Right hindlimb (tissue), 1 donor: ENCODE measurements around the gene IDUA.
"Not testable (repeated sequence)": the region's sequence is repeated elsewhere in the genome, so short reads cannot be mapped to it uniquely, and the experiment has no call there.

ENCODE experiments used
- DNase-seq: peaks from one replicate; pipeline ENCODE4 v3.0.0-alpha.2; 2018

Gene IDUA

DNA sequence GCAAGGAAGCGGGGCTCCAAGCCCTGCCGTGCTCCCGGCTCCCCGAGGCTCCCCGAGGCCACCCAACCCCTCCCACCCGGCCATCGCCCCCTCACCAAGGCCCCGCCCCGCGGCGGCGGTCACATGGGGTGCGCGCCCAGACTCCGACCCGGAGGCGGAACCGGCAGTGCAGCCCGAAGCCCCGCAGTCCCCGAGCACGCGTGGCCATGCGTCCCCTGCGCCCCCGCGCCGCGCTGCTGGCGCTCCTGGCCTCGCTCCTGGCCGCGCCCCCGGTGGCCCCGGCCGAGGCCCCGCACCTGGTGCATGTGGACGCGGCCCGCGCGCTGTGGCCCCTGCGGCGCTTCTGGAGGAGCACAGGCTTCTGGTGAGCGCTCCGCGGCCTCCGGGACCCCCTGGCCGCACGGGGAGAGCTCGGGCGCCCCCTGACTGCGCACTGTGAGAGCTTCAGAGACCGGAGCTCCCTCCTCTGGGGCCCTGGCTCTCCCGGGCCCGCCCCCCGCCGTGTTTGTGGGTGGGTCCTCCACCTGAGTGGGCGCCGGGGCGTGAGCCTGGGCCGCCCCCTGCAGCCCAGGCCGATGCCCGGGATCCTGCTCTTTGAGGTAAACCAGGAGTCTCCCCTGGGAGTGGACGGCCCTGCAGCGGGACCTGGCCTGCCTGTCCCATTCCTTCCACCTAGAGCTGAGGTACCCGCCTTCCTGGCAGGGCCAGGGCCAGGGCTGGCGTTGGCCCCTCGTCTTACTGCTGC, at the start of gene IDUA:
Gene IDUA, plus strand, starts transcription at position 166 of the 745 bp plus-strand sequence. Its CDS starts 41 bp downstream, at position 207.
- peak; percentile 87 for DNase-seq

DNA sequence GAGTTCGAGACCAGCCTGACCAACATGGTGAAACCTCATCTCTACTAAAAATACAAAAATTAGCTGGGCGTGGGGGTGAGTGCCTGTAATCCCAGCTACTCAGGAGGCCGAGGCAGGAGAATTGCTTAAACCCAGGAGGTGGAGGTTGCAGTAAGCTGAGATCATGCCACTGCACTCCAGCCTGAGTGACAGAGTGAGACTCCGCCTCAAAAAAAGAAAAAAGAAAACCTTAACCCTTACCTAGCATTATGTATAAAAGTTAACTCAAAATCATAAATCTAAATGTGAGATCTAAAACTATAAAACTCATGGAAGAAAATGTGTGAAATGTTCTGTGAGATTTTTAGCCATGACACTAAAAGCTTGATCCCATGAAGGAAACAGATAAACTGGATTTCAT, 47.3 kb upstream of the IDUA start:
- not testable (repeated sequence) for DNase-seq

DNA sequence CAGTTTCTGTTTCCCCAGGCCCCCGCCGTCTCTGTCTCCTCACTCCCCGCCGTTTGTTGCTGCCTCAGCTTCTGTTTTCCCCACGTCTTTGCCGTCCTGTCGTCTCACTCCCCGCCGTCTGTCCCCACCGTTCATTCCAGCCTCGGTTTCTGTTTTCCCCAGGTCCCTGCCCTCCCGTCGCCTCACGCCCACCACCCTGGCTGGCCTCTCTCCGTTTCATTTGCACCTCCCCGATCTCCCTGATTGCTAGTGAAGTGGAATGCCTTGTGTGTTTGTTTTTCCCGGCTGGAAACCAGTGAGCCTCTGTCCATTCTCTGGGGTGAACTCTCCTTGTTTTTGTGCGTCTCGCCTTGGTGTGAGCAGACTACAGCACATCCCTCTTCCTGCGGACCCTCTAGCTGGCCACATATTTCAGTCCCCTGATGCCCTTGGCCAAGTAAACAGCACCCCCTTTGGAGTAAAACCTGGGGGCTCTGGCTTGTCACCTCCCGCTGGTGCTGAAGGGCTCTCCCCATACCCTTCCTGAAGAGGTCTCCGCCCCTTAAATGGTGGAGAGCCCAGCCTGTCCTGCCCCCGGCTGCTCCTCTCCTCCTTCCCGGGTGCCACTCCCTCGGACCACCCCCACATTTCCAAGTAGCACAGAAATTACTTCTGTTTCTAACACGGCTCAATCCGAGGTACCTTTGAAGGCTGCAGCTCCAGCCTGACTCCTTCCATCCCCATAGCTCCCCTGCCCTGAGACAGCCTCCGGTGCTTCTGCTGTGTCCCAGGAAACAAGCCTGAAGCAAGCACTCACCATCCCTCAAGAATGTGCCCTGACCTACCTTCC, 41.4 kb upstream of the IDUA start:
- DNase-seq: no peak

DNA sequence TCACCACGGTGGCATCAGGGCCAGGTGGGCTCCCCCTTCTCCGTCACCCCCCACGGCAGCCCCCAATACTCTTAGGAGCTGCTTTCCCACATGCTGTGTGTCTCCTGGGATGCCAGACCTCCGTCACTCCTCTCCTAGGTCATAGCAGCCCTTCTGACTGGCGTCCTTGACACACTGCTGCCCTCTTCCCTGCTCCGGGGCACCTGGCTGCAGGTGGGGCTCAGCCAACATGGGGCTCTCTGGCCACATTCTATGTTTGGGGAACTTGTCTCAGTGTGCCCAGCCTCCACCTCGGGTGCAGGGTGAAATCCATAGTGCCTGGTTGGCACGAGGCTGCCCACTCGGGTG, 40.8 kb upstream of the IDUA start:
- DNase-seq: no peak

DNA sequence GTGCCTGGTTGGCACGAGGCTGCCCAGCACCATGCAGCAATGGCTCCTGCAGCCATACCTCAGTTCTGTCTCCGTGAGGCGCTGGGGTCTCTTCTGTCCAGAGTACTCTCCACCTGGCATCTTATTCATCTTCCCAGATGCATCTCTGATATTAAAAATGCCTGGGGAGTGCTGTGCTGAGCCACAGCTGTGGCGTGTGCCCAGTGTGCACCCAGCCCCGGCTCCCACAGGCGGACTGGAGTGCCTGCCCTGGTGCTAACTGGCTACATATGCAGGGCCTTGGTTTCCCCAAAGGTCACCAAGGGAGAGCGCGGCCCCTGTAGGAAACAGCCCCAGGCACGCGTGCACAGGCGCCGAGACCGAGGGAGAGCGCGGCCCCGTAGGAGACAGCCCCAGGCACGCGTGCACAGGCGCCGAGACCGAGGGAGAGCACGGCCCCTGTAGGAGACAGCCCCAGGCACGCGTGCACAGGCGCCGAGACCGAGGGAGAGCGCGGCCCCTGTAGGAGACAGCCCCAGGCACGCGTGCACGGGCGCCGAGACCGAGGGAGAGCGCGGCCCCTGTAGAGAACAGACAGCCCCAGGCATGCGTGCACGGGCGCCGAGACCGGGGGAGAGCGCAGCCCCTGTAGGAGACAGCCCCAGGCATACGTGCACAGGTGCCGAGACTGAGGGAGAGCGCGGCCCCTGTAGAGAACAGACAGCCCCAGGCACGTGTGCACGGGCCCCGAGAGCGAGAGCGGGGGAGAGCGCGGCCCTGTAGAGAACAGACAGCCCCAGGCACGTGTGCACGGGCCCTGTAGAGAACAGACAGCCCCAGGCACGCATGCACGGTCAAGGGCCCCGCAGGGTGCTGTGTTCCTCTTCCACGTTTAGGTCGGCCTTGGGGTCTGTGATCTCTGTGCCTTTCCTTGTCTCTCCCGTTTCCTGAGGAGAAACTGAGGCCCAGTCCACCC, 40.0 kb upstream of the IDUA start:
- DNase-seq: no peak

DNA sequence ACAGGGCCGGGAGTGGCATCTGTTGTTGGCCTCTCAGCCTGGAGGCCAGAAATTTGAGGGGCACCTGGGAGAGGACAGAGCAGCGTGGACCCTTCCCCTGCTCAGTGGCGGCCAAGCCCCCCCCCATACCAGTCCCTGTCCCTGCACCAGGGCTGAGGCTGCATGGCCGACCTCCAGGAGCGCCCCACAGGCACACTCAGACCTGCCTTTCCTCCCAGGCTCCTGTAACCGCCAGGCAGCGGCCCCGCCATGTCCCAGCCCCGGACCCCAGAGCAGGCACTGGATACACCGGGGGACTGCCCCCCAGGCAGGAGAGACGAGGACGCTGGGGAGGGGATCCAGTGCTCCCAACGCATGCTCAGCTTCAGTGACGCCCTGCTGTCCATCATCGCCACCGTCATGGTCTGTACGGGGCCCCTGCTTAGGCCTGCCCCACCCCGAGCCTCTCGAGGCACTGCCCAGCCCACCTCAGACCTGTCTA, 39.3 kb upstream of the IDUA start:
- no peak for DNase-seq

DNA sequence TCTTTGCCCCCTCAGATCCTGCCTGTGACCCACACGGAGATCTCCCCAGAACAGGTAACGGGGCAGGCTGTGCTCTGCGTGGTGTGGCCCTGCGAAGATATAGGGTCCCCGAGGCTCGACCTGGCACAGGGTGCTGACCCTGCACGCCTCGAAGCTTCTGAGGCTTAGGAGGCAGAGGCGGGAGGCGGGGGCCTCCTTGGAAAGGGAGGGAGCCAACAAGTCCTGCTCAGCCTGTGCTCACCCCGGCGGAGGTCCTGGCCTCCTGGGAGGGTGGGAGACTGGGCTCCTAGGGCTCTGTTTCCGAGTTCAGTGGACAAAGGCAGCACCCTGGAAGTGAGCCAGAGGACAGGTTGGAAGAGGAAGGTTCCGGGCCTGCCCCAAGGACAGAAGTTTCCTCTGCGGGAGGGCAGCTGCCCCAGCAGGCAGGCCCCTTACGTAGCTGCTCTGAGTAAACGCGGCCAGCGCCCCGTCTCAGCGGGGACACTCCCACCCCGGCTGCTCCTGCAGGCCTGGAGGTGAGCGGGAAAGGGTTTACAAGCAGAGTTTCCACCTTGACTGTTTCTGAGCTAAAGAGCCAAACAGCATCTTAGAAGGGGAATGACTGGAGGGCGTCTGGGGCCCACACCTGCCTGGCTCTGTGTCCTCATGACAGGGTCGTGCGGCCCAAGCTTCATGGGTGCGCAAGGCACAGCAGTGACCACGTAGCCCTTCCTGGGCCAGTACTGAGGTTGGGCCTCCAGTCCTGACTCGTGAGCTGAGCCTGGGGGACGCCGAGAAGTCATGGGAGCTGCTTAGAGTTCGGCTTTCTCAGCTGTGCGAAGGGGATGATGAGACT, 38.5 kb upstream of the IDUA start:
- no peak for DNase-seq

DNA sequence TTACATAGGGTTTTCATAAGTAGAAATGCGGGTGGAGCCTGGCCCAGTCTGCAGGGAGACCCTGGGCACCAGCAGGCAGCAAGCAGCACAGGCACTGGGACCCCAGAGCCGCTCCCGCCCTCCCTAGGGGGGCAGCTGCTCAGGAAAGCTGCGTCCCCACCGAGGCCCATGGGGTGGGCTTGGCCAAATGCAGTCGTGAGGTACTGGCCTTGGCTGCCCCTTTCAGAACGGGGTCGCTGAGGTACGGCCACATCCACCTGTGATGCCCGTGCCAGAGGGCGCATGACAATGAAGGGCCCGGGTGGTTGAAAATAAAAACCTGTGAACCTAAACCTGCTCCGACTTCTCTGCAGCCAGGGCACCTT, 37.9 kb upstream of the IDUA start:
- DNase-seq: no peak

DNA sequence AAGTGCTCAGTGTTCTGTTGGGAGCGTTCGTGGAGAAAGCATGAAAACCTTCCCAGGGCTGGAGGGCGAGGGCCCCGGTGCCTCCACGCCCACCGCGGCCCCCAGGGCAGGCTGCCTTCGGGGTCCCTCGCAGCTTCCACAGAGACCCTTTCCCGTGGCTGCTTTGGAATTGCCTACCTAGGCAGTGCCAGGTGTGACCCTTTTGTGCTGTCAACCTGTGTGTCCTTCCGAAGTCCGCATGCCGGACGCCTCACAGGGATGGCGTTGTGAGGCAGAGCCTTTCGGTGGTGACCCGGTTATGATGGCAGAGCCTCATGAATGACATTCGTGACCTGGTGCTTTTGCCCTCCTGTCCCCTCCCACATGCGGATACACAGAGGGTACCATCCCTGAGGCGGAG, 37.2 kb upstream of the IDUA start:
- no peak for DNase-seq

DNA sequence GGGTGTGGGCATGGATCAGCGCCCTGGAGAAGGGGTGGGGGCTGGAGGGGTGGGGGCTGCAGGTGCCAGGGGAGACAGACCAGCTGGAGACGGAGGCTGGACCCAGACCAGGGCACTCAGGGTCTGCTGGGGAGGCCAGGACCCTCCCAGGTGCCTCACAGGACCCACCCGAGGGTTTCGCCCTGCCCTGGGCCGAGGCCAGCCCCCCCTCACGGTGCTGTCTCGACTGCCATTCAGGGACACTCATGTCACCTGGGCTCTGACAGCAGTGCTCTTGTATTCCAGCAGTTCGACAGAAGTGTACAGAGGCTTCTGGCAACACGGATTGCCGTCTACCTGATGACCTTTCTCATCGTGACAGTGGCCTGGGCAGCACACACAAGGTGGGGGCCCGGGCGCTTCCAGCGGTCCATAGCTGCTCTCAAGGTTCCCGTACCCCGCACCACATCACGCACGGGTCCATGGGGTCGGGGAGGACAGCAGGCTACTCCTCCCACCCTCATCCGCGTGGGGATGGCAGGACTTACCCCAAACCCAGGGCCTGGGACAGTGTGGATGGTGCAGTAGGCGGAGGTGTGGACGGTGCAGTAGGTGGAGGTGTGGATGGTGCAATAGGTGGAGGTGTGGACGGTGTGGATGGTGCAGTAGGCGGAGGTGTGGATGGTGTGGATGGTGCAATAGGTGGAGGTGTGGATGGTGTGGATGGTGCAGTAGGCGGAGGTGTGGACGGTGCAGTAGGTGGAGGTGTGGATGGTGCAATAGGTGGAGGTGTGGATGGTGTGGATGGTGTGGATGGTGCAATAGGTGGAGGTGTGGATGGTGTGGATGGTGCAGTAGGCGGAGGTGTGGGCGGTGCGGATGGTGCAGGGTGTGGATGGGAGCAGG, 36.5 kb upstream of the IDUA start:
- DNase-seq: no peak

DNA sequence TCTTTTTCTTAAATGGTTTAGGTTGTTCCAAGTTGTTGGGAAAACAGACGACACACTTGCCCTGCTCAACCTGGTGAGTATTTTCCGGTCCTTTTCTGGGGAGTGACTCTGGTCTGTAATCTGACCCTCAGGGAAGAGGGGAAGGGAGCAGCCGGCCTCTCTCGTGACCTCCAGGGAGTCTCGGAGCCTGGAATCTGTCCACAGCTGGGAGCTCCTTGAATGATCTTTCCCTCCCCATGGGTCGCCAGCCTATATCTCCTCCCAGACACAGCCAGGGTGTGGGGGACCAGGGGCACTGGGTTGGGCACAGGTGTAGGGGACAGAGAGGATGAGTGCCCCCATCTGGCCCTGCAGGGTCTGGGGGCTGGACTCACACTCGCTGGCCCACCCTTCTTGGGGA, 35.7 kb upstream of the IDUA start:
- DNase-seq: no peak

DNA sequence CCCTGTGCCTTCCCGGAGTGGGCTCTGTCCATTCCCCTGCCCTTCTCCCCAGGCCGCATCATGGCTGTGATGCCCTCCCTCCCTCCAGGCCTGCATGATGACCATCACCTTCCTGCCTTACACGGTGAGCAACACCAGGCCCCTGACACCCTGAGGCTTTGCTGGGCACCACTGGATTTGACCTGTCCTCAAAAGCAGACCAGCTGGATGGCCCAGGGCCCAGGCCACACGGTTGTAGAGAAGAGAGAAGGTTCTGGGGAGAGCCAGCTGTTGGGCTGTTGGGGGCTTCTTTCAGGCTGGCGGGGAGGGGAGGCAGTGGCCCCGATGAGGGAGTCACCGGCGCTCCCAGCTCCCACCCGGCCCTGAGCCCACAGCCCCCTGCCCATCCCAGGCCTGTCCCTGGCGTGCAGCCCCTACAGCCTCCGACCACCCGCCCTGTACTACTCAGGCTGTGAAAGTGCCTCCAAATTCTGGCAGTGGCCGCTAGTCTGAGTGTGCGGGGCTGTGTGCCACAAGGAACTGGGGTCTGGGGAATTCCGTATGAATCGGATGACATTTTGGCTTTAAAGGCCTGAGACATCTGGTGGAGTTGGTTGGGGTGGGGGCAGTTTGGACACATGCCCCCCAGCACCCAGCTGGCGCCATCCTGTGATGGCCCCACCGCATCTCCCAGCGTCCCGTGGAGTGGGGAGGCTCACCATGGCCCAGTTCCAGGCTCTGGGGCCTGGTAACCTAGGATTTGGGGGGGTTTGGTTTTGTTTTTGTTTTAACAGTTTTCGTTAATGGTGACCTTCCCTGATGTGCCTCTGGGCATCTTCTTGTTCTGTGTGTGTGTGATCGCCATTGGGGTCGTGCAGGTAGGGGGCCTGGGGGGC, 35.0 kb upstream of the IDUA start:
- DNase-seq: no peak

DNA sequence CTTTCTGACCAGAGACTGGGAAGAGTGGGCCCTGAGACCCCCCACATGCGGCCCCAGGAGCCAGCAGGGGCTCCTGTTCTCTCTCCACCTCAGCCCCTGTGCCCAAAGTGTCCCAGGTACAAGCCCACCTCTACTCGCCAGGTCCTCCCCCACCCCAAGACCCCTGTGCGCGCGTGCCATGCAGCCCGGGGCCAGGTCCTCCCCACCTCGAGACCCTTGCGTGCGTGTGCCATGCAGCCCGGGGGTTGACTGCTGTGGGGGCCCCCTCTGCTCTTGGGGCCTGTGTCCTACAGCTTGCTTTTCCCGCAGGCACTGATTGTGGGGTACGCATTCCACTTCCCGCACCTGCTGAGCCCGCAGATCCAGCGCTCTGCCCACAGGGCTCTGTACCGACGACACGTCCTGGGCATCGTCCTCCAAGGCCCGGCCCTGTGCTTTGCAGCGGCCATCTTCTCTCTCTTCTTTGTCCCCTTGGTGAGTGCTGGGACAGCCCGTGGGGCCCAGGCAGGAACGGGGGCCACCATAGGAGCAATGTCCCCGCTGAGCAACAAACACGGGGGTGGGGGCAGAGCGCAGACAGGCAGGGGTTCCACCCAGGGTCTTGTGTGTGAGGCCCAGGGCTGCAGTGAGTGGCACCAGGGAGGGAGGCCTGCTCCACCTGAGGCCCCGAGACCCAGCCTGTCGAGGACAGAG, 33.8 kb upstream of the IDUA start:
- DNase-seq: no peak

DNA sequence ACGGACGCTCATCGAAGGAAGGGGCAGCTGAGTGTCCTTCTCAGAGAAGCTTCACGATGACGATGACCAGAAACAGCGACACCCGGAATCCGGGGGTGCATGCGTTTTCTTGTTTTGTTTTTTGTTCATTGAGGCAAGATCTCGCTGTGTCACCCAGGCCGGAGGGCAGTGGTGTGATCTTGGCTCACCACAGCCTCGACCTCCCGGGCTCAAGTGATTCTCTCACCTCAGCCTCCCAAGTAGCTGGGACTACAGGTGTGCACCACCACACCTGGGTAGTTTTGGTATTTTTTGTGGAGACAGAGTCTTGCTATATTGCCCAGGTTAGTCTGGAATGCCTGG, 33.3 kb upstream of the IDUA start:
- no peak for DNase-seq

DNA sequence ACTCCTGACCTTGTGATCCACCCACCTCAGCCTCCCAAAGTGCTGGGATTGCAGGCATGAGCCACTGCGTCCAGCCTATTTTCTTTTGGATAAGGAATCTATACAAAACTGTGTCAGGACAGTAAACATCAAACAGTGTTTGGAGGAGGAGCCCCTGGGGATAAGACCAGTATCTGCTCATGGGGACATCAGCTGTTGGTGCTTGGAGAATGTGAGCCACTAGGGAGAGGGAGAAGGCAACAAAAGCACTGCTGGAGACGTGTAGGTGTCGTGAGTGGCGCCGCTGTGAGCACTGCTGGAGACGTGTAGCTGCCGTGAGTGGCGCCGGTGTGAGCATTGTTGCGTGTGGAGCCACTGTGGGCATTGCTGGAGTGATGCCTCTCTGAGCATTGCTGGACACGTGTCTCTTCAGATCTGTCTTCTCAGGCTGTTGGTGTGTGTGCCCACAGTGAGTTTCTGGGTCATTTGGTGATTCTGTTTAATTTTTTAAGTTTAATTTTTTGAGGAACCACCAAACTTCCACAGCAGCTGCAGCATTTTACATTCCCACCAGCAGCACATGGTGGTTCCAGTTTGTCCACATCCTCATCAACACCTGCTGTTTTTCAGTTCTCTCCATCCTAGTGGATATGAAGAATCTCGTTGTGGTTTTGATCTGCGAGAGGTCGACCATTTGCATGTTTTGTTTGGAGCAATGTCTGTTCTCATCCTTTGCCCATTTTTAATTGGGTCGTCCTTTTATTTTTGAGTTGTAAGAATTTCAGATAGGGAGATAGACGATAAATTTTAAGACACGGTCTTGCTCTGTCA, 32.4 kb upstream of the IDUA start:
- no peak for DNase-seq

DNA sequence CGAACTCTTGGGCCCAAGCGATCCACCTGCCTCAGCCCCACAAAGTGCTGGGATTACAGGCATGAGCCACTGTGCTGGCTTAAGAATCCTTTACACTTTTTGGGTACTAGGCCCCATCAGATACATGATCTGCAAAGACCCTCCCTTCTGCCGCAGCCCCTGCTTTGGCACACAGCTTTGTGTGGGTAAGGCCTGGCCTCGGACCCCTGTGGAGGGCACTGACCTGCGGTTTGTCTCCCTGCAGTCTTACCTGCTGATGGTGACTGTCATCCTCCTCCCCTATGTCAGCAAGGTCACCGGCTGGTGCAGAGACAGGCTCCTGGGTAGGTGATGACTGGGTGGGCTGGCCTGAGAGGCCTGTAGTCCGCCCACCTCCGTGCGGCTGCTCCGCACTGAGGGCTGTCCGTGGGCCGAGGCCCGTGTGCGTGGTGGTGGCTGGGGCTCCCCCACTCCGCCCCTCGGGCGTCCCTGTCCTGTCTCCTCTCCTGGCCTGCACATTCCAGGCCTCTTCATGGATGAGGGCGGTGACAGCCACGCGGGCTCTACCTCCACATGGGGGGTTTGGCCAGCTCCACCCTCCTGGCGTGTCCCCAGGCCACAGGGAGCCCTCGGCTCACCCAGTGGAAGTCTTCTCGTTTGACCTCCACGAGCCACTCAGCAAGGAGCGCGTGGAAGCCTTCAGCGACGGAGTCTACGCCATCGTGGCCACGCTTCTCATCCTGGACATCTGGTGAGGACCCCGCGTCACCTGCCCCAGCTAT, 31.5 kb upstream of the IDUA start:
- DNase-seq: no peak

DNA sequence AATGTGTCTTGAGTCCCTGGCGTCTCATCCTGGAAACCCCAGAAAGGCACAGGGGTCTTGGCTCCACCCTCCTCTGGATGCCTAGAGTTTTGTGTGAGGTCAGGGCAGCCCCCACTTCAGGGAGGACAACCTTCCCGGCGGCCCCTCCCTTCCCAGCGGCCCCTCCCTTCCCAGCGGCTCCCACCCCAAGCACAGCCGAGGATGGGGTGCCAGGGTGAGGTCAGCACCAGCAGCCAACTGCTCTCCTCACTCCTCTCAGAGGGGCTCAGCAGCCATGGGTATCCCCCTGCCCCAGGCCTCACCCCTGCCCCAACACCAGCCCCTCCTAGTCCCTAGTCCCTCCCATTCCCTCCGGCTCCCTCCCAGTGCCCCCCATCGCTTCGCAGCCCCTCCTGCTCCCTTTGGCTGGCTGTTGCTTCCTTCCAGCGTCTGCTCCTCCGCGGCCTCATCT, 30.9 kb upstream of the IDUA start:
- no peak for DNase-seq
